ENCODE results near the gene FBXO34. TPM values are rescaled to one million over a fixed set of nuclear protein-coding genes. Genes with fewer than 3 reads are reported as not detected.

FBXO34 gene
- total RNA-seq, 4 donors from 2014 or later, result 17.3 to 23.3 (median 18.7) TPM

DNA sequence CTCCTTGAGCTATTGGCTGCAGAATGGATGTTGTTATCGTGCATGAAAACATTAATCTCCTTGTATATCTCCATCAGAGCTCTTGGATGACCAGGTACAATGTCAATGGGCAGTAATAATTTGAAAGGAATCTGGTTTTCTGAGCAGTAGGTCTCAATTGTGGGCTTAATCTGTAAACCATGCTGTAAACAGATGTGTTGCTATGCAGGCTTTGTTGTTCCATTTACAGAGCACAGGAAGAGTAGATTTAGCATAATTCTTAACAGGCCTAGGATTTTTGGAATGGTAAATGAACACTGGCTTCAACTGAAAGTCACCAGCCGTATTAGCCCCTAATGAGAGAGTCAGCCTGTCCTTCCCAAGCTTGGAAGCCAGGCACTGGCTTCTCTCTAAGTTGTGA is 90.0 kb downstream of the FBXO34 start:
- TF ChIP-seq, protein P1, sequence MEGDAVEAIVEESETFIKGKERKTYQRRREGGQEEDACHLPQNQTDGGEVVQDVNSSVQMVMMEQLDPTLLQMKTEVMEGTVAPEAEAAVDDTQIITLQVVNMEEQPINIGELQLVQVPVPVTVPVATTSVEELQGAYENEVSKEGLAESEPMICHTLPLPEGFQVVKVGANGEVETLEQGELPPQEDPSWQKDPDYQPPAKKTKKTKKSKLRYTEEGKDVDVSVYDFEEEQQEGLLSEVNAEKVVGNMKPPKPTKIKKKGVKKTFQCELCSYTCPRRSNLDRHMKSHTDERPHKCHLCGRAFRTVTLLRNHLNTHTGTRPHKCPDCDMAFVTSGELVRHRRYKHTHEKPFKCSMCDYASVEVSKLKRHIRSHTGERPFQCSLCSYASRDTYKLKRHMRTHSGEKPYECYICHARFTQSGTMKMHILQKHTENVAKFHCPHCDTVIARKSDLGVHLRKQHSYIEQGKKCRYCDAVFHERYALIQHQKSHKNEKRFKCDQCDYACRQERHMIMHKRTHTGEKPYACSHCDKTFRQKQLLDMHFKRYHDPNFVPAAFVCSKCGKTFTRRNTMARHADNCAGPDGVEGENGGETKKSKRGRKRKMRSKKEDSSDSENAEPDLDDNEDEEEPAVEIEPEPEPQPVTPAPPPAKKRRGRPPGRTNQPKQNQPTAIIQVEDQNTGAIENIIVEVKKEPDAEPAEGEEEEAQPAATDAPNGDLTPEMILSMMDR (IDR thresholded peaks at IDR 0.05), result no peak
- DNase-seq (ENCODE audit: low spot score) (no peak), ATAC-seq (ENCODE audit: low FRiP score) (no peak)

DNA sequence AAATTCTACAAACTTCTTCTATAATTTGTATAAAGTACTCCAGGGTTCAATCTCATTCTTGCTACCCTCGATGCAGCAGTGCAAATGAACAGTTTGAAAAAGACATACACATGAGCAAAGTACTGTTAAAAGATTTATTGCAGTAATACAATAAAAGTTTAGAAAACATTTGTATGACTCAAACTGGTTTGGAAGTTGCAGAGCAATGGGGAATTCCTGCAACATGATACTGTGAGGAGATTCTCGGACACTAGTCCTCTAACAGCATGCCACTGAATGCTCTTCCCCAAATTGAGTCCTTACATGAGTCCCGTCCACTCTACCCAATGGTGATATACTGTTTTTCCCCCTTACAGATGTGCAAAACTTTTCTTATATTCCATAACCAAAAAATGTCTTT is 95.0 kb downstream of the FBXO34 start:
- ATAC-seq (ENCODE audit: low FRiP score) (no peak), DNase-seq (ENCODE audit: low spot score) (no peak)
- TF ChIP-seq, protein P1 (IDR thresholded peaks at IDR 0.05), result no peak

DNA sequence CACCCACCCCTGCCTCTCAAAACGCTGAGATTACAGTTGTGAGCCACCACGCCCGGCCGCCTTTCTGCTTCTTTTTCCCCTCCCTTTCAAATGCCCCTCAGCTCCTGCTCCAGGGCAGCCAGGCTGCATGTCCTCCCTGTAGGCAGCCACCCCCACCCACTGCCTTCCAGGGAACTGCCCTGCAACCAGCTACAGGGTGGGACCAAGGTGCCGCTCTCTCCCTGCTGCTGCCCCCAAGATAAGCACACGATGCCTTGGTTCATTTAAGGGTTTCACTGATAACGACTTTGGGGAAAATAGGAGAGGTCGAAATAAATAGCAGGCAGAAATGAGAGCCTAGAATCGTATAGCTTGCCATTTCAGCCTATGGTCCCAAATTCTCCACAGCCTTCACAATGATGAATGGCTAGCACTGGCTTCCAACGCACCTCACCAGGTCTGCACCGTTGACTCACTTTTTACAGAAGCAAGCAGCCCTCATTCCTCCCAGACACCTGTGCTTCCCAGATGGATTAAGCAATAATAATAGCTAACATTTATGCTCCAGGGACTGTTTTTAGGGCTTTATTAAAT is 99.7 kb downstream of the FBXO34 start:
- no peak for DNase-seq (ENCODE audit: low spot score)
- TF ChIP-seq, protein P1 (IDR thresholded peaks at IDR 0.05), result no peak
- ATAC-seq (ENCODE audit: low FRiP score), result no peak

DNA sequence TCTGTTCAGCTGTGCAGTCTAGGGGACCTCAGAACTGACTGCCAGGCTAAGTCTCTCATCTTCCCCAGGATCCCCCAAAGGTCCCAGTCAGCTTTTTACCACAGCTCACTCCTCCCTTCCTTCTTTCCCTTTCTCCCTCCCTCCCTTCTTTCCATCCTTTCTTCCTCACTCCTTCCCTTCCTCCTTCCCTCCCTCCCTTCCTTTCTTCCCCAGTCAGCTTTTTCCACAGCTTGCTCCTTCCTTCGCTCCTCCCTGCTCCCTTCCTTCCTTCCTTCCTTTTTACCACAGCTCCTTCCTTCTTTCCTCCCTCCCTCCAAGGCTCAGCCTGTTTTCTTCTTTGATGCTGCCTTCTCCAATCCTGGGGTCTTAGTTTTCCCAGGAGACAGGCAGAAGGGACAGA is 101.2 kb downstream of the FBXO34 start:
- TF ChIP-seq, protein P1 (IDR thresholded peaks at IDR 0.05), result no peak
- ATAC-seq (ENCODE audit: low FRiP score), result no peak
- DNase-seq (ENCODE audit: low spot score), result no peak

DNA sequence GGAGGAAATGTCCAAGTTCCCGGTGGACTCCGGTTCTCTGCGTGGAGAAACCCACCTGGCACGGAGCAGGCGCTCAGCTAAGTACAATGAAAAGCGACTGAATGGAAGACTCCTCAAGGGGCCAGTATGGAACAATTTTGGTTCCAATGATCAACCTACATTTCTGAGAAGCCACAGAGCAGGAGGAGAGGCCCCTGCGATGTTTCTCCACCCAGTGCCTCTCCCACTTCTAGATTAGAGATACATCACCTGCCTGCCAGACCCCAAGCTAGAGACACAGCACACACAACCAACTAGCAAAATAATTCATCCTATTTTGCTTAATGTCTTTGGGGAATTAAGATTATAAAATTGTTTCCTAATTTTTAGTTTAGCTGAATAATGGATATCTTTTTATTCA is 101.6 kb downstream of the FBXO34 start:
- ATAC-seq (ENCODE audit: low FRiP score) (no peak), DNase-seq (ENCODE audit: low spot score) (no peak)
- TF ChIP-seq, protein P1 (IDR thresholded peaks at IDR 0.05), result no peak

DNA sequence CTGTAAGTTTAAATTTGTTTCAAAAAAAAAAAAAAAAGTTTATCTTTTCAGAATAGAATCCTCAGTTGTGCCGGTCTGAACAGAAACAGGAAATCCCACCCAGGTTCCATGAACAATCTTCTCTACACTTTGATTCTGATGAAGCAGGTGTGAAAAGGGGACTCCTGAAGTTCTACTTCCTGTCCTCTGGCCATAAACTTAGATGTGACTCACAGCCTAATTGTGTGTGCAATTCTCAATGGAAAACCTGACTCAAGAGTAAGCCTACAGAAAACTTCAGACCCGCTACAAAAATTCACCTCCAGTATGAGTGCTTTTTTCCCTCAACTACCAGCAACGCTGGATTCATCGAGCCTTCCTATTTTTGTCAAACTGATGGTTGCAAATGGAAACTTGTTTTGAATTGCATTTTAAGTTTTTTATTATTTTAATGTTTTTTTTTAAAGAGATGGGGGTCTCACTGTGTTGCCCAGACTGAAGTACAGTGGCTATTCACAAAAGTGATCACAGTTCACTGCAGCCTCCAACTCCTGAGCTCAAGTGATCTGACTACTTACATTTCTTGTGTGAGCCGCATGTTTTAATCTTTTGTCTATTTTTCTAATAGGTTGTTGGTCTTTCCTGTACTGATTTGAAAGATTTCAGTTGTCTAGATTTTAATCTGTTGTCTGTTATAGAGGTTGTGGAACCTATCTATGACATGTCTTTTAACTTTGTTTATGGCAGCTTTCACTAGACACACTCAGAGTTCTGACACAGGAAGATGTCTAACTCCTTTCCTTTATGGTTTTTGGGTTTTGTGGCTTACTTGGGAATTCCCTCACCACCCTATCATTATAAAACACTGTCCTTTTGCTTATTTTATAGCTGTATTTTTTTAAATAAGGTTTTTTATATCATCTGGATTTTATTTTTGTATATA is 102.8 kb downstream of the FBXO34 start:
- DNase-seq (ENCODE audit: low spot score) (no peak), ATAC-seq (ENCODE audit: low FRiP score) (no peak)
- TF ChIP-seq, protein P1 (IDR thresholded peaks at IDR 0.05), result no peak

DNA sequence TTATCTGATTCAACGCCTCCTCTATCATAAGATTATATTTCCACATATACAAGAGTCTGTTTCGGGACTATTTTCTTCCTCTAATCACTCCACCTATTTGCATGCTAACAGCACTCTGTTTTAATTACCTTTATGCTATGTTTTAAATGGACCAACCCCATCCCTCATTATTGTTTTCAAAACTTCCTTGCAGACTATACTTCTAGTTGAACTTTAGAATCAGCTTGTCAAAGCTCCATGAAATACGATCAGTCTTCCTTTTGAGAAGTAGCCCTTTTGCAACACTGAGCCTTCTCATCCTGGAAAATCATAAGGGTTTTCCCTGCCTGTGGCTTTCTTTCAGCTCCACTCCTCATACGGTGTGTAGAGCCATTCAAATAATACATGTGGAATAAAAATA is 103.5 kb downstream of the FBXO34 start:
- TF ChIP-seq, protein P1 (IDR thresholded peaks at IDR 0.05), result no peak
- no peak for ATAC-seq (ENCODE audit: low FRiP score)
- DNase-seq (ENCODE audit: low spot score), result no peak
